WI38 (cell line): ENCODE measurements around the gene LBH.

Experiments
- H3K4me3 ChIP-seq: 2 replicates; pipeline ENCODE4 v1.5.1; 2011; ENCODE audit warnings: low read depth, mild to moderate bottlenecking, control low read depth, low read length
- TF ChIP-seq, protein P1 (sequence below): IDR thresholded peaks from 2 replicates; pipeline ENCODE4 v1.5.1; 2012; ENCODE audit warnings: low read depth, mild to moderate bottlenecking, control low read depth, low read length

The LBH gene

DNA sequence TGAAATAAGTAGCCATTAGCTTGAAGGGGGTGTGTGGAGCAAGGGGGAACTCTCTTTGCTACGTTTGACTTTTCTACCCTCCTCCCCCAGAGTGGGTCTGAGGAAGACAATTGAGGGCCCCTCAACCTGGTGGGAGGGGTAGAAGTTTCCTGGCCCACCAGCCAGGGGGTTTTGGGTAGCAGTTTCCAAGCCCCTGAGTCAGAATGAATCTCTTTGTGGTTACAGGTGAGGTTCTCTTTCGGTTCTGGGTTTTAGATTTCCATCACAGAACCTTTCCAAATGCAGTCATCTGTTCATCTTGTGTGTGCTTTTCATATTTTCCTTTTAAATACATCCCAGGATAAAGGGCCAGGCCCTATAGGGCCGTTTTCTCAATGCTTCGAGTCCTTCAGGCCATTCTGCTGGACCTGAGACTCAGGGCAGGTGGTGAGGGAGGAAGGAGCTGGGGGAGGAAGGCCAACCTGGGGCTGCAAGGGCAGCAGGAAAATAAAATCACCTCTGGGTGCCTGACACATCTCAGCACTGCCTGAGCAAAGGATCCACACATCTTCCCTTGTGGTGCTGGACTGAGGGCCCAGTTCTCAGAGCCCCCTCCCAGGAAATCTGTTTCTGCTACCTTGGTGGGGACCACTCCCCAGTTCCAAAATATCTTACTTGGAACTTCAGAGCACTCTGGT, 4.7 kb downstream of the LBH start:
- H3K4me3 ChIP-seq: peak overlapping the region; percentile 88
- TF ChIP-seq, protein P1, sequence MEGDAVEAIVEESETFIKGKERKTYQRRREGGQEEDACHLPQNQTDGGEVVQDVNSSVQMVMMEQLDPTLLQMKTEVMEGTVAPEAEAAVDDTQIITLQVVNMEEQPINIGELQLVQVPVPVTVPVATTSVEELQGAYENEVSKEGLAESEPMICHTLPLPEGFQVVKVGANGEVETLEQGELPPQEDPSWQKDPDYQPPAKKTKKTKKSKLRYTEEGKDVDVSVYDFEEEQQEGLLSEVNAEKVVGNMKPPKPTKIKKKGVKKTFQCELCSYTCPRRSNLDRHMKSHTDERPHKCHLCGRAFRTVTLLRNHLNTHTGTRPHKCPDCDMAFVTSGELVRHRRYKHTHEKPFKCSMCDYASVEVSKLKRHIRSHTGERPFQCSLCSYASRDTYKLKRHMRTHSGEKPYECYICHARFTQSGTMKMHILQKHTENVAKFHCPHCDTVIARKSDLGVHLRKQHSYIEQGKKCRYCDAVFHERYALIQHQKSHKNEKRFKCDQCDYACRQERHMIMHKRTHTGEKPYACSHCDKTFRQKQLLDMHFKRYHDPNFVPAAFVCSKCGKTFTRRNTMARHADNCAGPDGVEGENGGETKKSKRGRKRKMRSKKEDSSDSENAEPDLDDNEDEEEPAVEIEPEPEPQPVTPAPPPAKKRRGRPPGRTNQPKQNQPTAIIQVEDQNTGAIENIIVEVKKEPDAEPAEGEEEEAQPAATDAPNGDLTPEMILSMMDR: no peak

DNA sequence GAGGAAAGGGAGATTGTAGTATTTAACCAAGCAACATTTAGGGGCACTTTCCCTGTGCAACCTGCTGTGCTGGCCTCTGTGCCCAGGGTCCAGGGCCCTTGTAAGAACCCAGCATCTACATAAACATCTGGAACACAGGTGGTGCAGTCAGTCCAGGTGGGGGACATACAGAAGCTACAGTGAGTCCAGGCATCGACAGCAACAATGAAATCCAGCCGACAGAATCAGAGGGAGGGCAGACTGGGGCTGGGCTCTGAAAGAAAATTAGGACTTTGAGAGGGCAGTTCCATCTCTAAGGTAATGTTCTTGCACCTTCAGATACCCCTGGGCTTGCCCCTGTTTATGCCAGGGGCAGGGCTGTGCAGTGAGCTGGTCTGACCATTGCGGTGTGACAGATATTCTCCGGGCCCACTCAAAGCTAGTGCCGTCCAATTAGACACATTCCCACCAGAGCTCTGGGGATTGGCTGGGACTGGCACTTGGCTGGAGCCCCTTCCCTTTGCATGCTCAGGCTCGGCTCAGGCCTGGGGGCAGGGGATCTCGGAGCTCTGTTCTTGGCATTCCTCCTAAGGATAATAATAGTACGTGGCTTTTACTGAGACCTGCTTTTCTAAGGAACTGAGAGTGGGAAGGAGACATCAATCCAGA, 5.4 kb downstream of the LBH start:
- H3K4me3 ChIP-seq: peak overlapping the region; percentile 24; the same call in 1 of the 2 replicates
- TF ChIP-seq, protein P1: no peak

GRCh38 chr2:30237239-30237965, 6.1 kb downstream of the LBH start:
- TF ChIP-seq, protein P1: no peak
- H3K4me3 ChIP-seq: no peak overlapping the region

- TF ChIP-seq, protein P1: no peak
These were observed 6.8 kb downstream of the LBH start for GRCh38 chr2:30237966-30238800.

DNA sequence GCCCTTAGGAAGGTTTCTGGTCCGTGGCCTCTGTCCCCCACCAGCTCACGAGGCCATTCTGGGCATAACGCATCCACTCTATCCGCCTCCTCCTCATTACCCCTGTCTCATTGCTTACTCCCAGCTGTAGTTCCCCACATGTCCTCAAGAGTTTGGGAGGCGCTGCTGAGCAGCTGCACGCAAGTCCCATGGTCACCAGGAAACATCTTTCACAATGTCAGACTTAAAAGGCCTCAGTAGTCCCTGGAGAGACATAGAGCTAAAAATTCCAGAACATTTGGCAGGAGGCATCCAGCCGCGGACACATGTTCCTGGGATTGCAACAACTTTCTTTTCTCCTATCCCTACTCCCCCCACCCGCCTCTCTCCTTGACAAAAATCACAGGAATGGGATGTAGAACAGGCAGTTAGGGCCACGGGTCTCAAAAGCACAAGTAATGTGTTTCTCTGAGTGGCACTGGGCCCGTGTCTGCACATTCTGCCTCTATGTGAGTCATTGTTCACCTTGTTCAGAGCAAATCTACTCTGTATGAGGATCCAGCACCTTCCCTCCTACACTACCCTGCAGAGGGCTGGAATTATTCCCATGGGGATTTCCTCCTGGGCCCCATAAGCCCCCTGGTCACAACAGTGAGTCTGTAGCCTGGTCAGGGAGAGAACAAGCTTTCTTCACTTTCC, 8.1 kb downstream of the LBH start:
- H3K4me3 ChIP-seq: no peak overlapping the region
- TF ChIP-seq, protein P1: peak; percentile 99

More at GRCh38 chr2:30237966-30238800, 6.8 kb downstream of the LBH start:
- H3K4me3 ChIP-seq: no peak overlapping the region

- TF ChIP-seq, protein P1: no peak
These were observed 8.8 kb downstream of the LBH start for GRCh38 chr2:30239986-30240752.

More at GRCh38 chr2:30239986-30240752, 8.8 kb downstream of the LBH start:
- no peak overlapping the region for H3K4me3 ChIP-seq
